OCI-LY1 (cell line): ENCODE data around the gene PLCB4.

Experiments
- H2AFZ ChIP-seq: fragments of 200-600 bp; sonication (generic), shearing (Covaris generic); 2 replicates; pipeline ENCODE4 v1.6.0; 2014; ENCODE audit warnings: antibody characterized with exemption, mild to moderate bottlenecking, low read length
- H3F3A ChIP-seq: fragments of 200-600 bp; sonication (generic), shearing (Covaris generic); 2 replicates; pipeline ENCODE4 v1.6.0; 2014; ENCODE audit warnings: mild to moderate bottlenecking, antibody characterized with exemption, low read length, moderate library complexity; ENCODE audit not compliant: insufficient read depth
- H3K27ac ChIP-seq: fragments of 200-600 bp; sonication (generic); 2 replicates; pipeline ENCODE4 v1.5.1; 2014; ENCODE audit warnings: low read length, mixed run types, mild to moderate bottlenecking, low read depth; ENCODE audit not compliant: poor library complexity, severe bottlenecking
- H3K27me3 ChIP-seq: fragments of 200-600 bp; sonication (generic); 2 replicates; pipeline ENCODE4 v1.6.0; 2014; ENCODE audit warnings: antibody characterized with exemption, mild to moderate bottlenecking, low read length, moderate library complexity; ENCODE audit not compliant: insufficient read depth
- H3K36me3 ChIP-seq: fragments of 200-600 bp; sonication (generic); 2 replicates; pipeline ENCODE4 v1.6.1; 2014; ENCODE audit warnings: mild to moderate bottlenecking, antibody characterized with exemption, low read length, moderate library complexity, mixed read lengths; ENCODE audit not compliant: insufficient read depth
- H3K4me1 ChIP-seq: fragments of 200-600 bp; sonication (generic); 2 replicates; pipeline ENCODE4 v1.5.1; 2014; ENCODE audit warnings: mild to moderate bottlenecking, low read length, moderate library complexity; ENCODE audit not compliant: insufficient read depth, severe bottlenecking
- H3K4me2 ChIP-seq: fragments of 200-600 bp; sonication (generic), shearing (Covaris generic); 2 replicates; pipeline ENCODE4 v1.6.1; 2014; ENCODE audit warnings: low read length
- H3K4me3 ChIP-seq: fragments of 200-600 bp; sonication (generic); 2 replicates; pipeline ENCODE4 v1.5.1; 2014; ENCODE audit warnings: low read length, low read depth, mild to moderate bottlenecking, mixed read lengths; ENCODE audit not compliant: poor library complexity, severe bottlenecking
- H3K79me2 ChIP-seq: fragments of 200-600 bp; shearing (Covaris generic); 2 replicates; pipeline ENCODE4 v1.6.1; 2016; ENCODE audit warnings: mixed run types, low read length, mixed read lengths; ENCODE audit not compliant: insufficient read depth
- H3K9ac ChIP-seq: fragments of 200-600 bp; sonication (generic), shearing (Covaris generic); 2 replicates; pipeline ENCODE4 v1.6.1; 2014; ENCODE audit warnings: mild to moderate bottlenecking, low read length, mixed read lengths
- H3K9me2 ChIP-seq: fragments of 200-600 bp; sonication (generic), shearing (Covaris generic); 2 replicates; pipeline ENCODE4 v1.6.1; 2014; ENCODE audit warnings: low read depth, mild to moderate bottlenecking, low read length, mixed read lengths
- H3K9me3 ChIP-seq: fragments of 200-600 bp; shearing (Covaris generic); 2 replicates; pipeline ENCODE4 v1.6.1; 2014; ENCODE audit warnings: low read length, mixed read lengths
- H4K20me1 ChIP-seq: fragments of 200-600 bp; sonication (generic), shearing (Covaris generic); 2 replicates; pipeline ENCODE4 v1.6.0; 2016; ENCODE audit warnings: mild to moderate bottlenecking, low read length; ENCODE audit not compliant: insufficient read depth
- EZH2 ChIP-seq: fragments of 200-600 bp; sonication (generic), shearing (Covaris generic); IDR thresholded peaks from 2 replicates; pipeline ENCODE4 v1.8.0; 2017; ENCODE audit warnings: borderline replicate concordance, mixed run types, mild to moderate bottlenecking, antibody characterized with exemption, low read length, moderate library complexity, mixed read lengths
- TF ChIP-seq, protein P1 (sequence below): fragments of 200-600 bp; sonication (generic), shearing (Covaris generic); IDR thresholded peaks from 2 replicates; pipeline ENCODE4 v1.5.1; 2017; ENCODE audit warnings: mild to moderate bottlenecking, antibody characterized with exemption, low read length, moderate library complexity, mixed read lengths

Gene PLCB4

DNA sequence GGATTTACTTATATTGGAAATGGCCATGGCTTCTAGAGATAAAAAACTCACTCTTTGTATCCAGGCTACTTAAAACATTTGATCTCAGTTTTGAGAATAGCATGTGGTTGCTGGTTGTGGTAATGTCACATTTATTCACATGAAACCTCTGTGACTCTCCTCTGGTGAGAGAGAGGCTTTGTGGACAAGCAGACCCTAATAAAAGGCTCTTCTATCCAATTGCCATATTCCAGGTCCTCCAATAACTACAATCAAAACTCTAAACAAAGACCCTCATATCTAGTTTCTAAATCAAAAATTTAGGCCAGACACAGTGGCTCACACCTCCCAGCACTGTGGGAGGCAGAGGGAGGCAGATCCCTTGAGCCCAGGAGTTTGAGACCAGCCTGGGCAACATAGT lies 269.2 kb downstream of the PLCB4 start:
- Histone ChIP-seq H3K9me2 (no peaks in the 10 kb centered on the region), H3K4me2 (no peak overlapping the region), H3K27me3 (no peaks in the 10 kb centered on the region), H3K4me1 (no peaks in the 10 kb centered on the region), H3K9ac (no peak overlapping the region), H2AFZ (no peak overlapping the region), H3F3A (no peaks in the 10 kb centered on the region), H3K9me3 (no peaks in the 10 kb centered on the region), H3K36me3 (no peaks in the 10 kb centered on the region), H3K27ac (no peak overlapping the region), H3K79me2 (no peaks in the 10 kb centered on the region), H4K20me1 (no peaks in the 10 kb centered on the region), H3K4me3 (no peak overlapping the region)
- TF ChIP-seq, protein P1, sequence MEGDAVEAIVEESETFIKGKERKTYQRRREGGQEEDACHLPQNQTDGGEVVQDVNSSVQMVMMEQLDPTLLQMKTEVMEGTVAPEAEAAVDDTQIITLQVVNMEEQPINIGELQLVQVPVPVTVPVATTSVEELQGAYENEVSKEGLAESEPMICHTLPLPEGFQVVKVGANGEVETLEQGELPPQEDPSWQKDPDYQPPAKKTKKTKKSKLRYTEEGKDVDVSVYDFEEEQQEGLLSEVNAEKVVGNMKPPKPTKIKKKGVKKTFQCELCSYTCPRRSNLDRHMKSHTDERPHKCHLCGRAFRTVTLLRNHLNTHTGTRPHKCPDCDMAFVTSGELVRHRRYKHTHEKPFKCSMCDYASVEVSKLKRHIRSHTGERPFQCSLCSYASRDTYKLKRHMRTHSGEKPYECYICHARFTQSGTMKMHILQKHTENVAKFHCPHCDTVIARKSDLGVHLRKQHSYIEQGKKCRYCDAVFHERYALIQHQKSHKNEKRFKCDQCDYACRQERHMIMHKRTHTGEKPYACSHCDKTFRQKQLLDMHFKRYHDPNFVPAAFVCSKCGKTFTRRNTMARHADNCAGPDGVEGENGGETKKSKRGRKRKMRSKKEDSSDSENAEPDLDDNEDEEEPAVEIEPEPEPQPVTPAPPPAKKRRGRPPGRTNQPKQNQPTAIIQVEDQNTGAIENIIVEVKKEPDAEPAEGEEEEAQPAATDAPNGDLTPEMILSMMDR: no peak
- TF ChIP-seq EZH2: no peak

DNA sequence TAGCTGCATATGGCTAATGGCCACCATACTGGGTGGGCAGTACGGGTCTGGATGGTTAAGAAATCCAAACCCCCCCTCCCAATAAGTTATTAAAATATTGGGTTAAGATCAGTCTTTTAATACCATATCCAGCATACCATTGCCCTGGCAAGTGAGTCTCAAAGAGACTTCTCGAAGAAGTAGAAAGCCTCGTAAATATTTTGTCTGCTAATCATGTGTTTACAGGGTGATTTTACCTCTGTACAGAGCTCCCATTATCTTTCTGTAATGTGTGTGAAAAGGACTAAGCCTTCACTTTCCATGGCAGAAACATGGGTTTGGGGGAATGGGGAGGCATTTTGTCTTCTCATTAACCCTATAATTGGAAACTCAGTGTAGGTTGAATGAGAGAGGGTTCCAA lies 270.8 kb downstream of the PLCB4 start:
- H3K36me3 ChIP-seq: no peaks in the 10 kb centered on the region
- no peaks in the 10 kb centered on the region for H3K27me3 ChIP-seq
- no peak overlapping the region for H2AFZ ChIP-seq
- H3K4me2 ChIP-seq: no peak overlapping the region
- no peaks in the 10 kb centered on the region for H3K79me2 ChIP-seq
- H3F3A ChIP-seq: no peaks in the 10 kb centered on the region
- H3K9me3 ChIP-seq: no peaks in the 10 kb centered on the region
- no peaks in the 10 kb centered on the region for H3K9me2 ChIP-seq
- H4K20me1 ChIP-seq: no peaks in the 10 kb centered on the region
- H3K9ac ChIP-seq: no peak overlapping the region
- H3K4me1 ChIP-seq: no peaks in the 10 kb centered on the region
- no peak overlapping the region for H3K4me3 ChIP-seq
- TF ChIP-seq, protein P1: no peak
- TF ChIP-seq EZH2: no peak
- H3K27ac ChIP-seq: no peak overlapping the region

DNA sequence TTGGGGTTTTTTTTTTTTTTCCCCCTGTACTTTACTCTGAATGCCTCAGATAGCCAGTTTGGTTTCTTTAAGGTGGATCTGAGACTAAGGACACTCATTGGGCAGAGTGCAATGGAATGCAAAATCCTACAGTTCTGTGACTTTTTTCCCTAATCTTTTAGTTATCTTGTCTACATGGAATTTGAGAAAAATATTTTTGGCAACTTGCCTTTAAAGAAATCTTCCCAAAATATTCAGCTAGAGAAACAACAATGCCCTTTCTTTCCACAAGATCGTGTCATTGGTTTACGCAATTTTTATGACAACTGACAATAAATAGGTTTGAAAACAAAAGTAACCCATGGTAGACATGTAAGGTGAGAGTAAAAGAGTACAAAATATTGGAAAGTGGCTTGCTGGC lies 273.8 kb downstream of the PLCB4 start:
- Histone ChIP-seq H3K79me2 (no peaks in the 10 kb centered on the region), H3K9ac (no peak overlapping the region), H3K27me3 (no peaks in the 10 kb centered on the region), H3K36me3 (no peaks in the 10 kb centered on the region), H4K20me1 (no peaks in the 10 kb centered on the region), H3K4me1 (no peaks in the 10 kb centered on the region), H3K4me3 (no peak overlapping the region), H2AFZ (no peak overlapping the region), H3K4me2 (no peak overlapping the region), H3K9me3 (no peaks in the 10 kb centered on the region), H3F3A (no peaks in the 10 kb centered on the region), H3K9me2 (no peaks in the 10 kb centered on the region), H3K27ac (no peak overlapping the region)
- TF ChIP-seq, protein P1: no peak
- TF ChIP-seq EZH2: no peak
